Right kidney (tissue), 1 donor: Measurements from ENCODE around the gene HCN3.
"Not testable (repeated sequence)": the region's sequence is repeated elsewhere in the genome, so short reads cannot be mapped to it uniquely, and the experiment has no call there.

ENCODE experiments used
- DNase-seq: peaks from one replicate; pipeline ENCODE4 v3.0.0-alpha.2; 2016

HCN3 gene

DNA sequence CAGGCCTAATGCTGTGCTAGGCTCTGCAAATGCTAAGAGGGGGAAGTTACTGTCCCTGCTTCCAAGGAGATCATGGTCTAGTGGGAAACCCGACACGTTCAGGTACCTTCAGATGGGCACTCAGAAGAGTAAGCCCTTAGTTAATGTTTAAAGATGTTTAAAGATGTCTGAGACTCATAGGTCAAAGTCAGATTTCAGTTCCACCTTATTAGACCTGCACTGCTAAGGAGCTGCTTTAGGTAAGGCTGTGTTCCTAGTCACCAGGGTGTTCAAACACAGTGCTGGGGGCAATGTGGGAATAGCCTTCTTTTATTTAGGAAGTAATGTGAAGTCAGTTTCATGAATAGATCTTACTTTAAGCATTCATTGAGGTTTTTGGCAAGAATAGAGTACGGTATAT is 39.7 kb downstream of the HCN3 start:
- no peak for DNase-seq

- DNase-seq: no peak
Observed at GRCh38 chr1:155318082-155318481, 40.8 kb downstream of the HCN3 start.

GRCh38 chr1:155319536-155319935 is 42.3 kb downstream of the HCN3 start:
- DNase-seq: no peak

DNA sequence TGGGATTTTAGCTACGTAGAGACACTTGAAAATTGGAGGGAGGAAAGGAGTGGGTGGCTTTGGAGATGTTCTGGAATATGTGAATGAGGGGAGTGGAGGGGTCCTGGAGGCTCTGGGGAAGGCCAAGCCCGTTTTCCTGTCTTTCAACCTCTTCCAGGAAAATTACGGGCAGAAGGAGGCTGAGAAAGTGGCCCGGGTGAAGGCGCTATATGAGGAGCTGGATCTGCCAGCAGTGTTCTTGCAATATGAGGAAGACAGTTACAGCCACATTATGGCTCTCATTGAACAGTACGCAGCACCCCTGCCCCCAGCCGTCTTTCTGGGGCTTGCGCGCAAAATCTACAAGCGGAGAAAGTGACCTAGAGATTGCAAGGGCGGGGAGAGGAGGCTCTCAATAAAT is 43.0 kb downstream of the HCN3 start:
- DNase-seq: no peak

GRCh38 chr1:155320661-155321617 is 43.7 kb downstream of the HCN3 start, which contains the start of gene RUSC1:
Gene RUSC1 (plus strand): TSS chr1:155320894. CDS start chr1:155321774, 880 bp downstream.
- DNase-seq: peak; percentile 84

DNA sequence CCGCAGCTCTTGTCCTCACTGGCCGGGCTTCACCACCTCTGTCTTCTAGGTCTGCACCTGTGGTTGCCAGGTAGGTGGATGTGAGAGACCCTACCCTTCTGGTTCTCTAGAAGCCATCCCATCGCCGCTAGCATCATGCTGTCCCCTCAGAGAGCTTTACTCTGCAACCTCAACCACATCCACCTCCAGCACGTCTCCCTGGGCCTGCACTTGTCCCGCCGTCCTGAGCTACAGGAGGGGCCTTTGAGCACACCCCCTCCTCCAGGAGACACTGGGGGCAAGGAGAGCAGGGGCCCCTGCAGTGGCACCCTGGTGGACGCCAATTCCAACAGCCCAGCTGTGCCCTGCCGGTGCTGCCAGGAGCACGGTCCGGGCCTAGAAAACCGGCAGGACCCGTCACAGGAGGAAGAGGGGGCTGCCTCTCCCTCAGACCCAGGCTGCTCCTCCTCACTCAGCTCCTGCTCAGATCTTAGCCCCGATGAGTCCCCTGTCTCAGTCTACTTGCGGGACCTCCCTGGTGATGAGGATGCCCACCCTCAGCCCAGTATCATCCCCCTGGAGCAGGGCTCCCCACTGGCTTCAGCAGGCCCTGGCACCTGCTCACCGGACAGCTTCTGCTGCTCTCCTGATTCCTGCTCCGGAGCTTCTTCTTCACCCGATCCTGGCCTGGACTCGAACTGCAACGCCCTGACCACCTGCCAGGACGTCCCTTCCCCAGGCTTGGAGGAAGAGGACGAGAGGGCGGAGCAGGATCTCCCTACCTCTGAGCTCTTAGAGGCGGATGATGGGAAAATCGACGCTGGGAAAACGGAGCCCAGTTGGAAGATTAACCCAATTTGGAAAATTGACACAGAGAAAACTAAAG is 44.6 kb downstream of the HCN3 start:
- no peak for DNase-seq

- DNase-seq: peak; percentile 63
Observed at GRCh38 chr1:155322571-155322952, 45.3 kb downstream of the HCN3 start.

DNA sequence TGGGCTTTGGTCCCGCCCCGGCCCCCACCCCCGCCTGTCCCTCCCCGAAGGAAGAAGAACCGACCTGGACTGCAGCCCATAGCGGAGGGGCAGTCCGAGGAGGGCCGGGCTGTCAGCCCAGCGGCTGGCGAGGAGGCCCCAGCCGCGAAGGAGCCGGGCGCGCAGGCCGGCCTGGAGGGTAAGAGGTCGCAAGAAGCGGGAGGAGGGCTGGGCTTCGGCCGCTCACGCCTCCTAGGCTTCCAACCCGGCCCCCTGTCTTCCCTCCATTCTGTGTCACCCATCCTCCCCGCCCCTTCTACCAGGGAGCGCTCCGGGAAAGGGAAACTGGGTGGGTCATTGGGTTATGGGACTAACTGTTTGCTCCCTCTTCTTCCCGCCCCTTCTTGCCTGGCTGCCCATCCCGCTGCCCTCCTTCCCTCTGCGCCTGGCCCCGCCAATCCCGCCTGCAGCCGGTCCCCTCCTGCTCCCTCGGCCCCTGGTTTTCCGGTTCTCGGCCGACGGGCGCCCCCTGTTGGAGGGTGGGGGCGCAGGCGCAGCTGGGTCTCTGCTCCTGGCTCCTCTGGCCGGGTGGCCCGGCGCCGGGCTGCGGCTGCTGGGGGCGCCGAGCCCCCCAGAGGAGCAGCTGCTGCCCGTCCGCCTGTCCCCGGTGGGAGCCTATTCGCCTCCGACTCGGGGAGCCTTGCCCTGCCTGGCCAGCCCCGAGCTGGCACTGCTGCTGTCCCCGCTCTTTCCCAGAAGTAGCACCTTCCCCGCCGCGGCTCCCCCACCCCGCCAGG is 45.9 kb downstream of the HCN3 start:
- DNase-seq: peak; percentile 96

GRCh38 chr1:155323729-155324036 is 46.4 kb downstream of the HCN3 start:
- no peak for DNase-seq

DNA sequence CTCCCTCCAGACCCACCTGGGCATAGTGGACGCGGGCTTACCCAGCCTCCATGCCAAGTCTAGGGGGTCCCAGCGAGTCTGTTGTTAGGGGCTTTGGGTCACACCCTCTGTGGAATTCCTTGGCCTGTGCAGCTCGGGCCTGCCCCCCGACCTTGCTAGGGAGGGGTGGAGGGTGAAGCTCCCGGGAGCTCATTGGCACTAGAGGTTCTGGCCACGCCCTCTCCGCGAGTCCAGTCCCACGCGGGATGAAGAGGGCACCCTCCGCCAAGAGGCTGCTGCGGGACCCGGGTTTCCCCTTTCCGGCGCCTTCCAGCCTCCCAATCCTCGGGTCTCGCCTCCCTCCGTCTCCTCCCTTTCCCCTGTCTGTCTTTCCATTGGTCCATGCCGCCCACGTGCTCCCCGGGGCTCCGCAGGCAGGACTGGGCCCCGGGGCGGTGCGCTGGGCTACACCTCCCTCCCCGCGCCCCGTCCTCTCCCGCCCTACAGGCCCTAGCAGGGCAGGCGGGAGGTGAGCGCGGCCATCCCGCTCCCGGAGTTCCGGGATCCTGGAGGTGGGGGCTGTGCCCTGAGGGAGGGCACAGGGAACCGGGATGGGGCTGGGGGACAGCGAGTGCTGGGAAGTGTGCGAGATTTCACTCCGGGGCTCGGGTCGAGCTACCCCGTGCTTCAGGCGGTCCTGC is 46.9 kb downstream of the HCN3 start:
- DNase-seq: peak; percentile 95

DNA sequence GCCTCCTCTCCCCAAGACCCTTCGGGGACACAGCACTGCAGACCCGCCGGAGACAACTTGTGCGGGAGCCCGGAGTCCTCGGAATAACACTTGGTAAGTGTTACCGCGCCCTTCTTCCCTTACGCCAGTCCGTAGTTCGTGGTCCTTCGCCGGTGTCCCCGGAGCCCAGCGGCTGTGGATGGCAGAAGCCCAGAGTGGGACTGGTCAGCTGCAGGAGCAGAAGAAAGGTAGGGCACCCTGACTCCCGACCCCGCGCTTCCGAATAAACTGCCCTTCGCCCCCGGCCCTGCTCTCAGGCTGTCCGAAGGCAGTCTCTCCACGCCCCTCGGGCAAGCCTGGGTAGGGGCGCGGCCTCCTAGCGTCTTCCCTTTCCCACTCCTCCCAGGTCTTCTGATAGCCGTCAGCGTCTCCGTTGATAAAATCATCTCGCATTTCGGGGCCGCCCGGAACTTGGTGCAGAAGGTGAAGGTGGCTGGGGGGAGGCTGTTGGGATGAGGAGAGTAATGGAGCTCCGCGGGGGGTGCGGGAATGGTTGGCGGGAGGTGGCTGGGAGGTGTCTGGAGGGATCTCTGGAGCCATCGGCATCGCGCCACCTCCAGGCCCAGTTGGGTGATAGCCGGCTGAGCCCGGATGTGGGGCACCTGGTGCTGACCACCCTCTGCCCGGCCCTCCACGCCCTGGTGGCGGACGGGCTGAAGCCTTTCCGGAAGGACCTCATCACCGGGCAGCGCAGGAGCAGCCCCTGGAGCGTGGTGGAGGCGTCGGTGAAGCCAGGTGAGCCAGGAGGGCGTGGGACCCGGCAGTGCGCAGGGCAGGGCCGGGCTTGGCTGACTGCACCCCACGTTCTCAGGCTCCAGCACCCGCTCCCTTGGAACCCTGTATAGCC is 47.7 kb downstream of the HCN3 start:
- peak; percentile 82 for DNase-seq

DNA sequence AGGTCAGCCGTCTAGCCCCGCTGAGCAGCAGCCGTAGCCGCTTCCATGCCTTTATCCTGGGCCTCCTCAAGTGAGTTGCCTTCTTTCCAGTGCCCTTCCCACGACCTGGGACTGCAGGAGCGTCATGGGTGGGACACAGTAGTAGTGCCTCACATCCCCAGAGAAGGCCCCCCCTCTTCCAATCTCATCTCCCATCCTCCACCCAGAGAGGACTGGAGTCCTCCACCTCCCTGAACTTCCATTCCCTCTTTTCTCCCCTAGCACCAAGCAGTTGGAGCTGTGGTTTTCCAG is 48.3 kb downstream of the HCN3 start:
- no peak for DNase-seq

- no peak for DNase-seq
Observed at GRCh38 chr1:155326020-155326526, 48.8 kb downstream of the HCN3 start.

- DNase-seq: no peak
Observed at GRCh38 chr1:155326631-155327037, 49.4 kb downstream of the HCN3 start.

DNA sequence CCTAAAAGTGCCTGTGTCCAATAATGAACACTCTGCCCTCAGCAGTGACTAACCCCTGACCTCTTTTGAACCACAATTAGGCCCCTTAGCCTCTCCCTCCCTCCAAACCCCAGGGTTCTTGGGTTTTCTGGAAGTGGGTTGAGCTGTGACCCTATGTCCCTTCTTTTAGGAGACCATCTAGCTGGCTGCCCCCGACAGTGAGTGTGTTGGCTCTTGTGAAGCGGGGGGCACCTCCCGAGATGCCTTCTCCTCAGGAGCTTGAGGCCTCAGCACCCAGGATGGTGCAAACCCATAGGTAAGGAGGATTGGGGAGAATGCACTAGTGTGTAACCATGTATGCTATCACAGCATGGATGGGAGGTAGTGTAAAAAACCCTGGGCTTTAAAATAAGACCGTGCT is 50.7 kb downstream of the HCN3 start:
- DNase-seq: no peak

- DNase-seq: not testable (repeated sequence)
Observed at GRCh38 chr1:155328856-155329255, 51.6 kb downstream of the HCN3 start.

- no peak for DNase-seq
Observed at GRCh38 chr1:155329980-155330598, 52.8 kb downstream of the HCN3 start.

DNA sequence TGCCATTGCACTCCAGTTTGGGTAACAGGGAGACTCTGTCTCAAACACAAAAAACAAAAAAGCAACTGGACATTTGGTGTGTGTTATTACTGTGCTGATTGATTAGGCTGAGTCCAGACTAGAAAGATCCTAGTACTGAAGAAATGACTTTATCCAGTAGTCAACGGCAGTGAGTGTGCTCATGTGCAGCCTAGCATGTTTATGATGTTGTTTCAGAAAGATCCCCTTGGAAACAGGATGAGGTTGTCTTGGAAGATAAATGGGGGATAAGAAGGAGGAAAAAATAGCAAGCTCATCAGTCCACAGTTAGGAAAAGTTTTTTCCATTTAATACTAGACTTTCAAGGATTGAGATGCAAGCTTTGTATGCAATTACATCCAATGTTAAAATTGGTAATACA is 57.7 kb downstream of the HCN3 start:
- DNase-seq: no peak
